Activated T-cell treated with anti-CD3 and anti-CD28 coated beads, Interleukin-2, amount 50 U/mL, for 24 hours (primary cell): ENCODE measurements around the gene ADAD2.

Experiments used
- DNase-seq: peaks from one replicate; pipeline ENCODE4 v3.0.0-alpha.2; 2020
- H3K27ac Mint-ChIP-seq: 2 replicates; pipeline ENCODE4 v1.8.0; 2020; ENCODE audit warnings: mild to moderate bottlenecking, mixed read lengths
- H3K27me3 Mint-ChIP-seq: 2 replicates; pipeline ENCODE4 v1.8.0; 2020; ENCODE audit warnings: mixed read lengths
- H3K36me3 Mint-ChIP-seq: 2 replicates; pipeline ENCODE4 v1.8.0; 2020; ENCODE audit warnings: low read depth, mixed read lengths
- H3K4me1 Mint-ChIP-seq: 2 replicates; pipeline ENCODE4 v1.8.0; 2020; ENCODE audit warnings: low read depth, mixed read lengths
- H3K4me3 Mint-ChIP-seq: 2 replicates; pipeline ENCODE4 v1.8.0; 2020; ENCODE audit warnings: mild to moderate bottlenecking, moderate library complexity, mixed read lengths
- H3K9me3 Mint-ChIP-seq: 2 replicates; pipeline ENCODE4 v1.8.0; 2020; ENCODE audit warnings: mixed read lengths

ADAD2 gene

GRCh38 chr16:84236671-84237070 is 45.7 kb downstream of the ADAD2 start:
- H3K4me3 Mint-ChIP-seq, result no peak overlapping the region
- H3K4me1 Mint-ChIP-seq, result no peaks in the 10 kb centered on the region

DNA sequence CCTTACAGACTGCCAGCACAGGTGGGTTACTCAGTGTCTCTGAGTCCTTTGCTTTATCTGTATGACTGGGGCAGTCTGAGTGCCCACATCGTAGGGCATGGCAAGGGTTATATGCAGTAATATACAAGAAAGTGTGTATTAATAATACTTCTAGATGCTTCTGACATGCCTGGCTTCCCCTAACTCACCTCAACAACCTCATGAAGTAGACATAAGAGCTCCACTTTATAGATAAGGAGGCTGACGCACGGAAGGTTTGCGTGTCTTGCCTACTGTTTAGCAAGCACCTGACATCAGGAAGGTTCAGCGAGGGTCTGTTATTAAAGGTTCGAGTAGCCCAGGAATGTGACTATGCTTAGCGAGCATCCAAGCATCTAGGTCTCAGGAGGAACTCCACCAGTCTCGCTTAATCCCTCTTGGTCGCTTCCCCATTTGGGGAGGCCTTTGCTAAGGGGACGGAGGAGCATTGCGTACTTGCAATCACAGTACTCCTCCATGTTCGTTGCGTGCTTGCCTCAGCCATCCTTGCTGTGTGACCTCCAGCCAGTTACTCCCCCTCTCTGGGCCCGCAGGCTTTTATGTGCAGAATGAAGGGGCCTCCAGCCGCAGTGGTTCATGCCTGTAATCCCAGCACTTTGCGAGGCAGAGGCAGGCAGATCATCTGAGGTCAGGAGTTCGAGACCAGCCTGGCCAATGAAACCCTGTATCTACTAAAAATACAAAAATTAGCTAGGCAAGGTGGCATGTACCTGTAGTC is 47.2 kb downstream of the ADAD2 start:
- Mint-ChIP-seq H3K4me3 (no peak overlapping the region), H3K27ac (no peak overlapping the region), H3K4me1 (no peaks in the 10 kb centered on the region), H3K36me3 (no peaks in the 10 kb centered on the region), H3K9me3 (no peaks in the 10 kb centered on the region), H3K27me3 (peaks cover 29% of the 10 kb centered on the region)
- DNase-seq, result no peak

More at GRCh38 chr16:84236671-84237070, 45.7 kb downstream of the ADAD2 start:
- H3K36me3 Mint-ChIP-seq, result no peaks in the 10 kb centered on the region
- no peaks in the 10 kb centered on the region for H3K9me3 Mint-ChIP-seq
- H3K27me3 Mint-ChIP-seq, result peaks cover 27% of the 10 kb centered on the region
- H3K27ac Mint-ChIP-seq, result no peak overlapping the region
- DNase-seq, result no peak

- H3K36me3 Mint-ChIP-seq, result no peaks in the 10 kb centered on the region
- H3K4me3 Mint-ChIP-seq, result no peak overlapping the region
- peaks cover 29% of the 10 kb centered on the region for H3K27me3 Mint-ChIP-seq
- no peak for DNase-seq
- no peak overlapping the region for H3K27ac Mint-ChIP-seq
- H3K9me3 Mint-ChIP-seq, result no peaks in the 10 kb centered on the region
- H3K4me1 Mint-ChIP-seq, result no peaks in the 10 kb centered on the region
These were observed 48.3 kb downstream of the ADAD2 start for GRCh38 chr16:84239141-84239769.

- no peaks in the 10 kb centered on the region for H3K9me3 Mint-ChIP-seq
- peaks cover 29% of the 10 kb centered on the region for H3K27me3 Mint-ChIP-seq
These were observed 49.0 kb downstream of the ADAD2 start, which contains the start of gene KCNG4 for GRCh38 chr16:84239909-84240308. Gene KCNG4, minus strand, starts transcription at chr16:84240012. Its CDS starts 2,527 bp downstream, at chr16:84237485.

DNA sequence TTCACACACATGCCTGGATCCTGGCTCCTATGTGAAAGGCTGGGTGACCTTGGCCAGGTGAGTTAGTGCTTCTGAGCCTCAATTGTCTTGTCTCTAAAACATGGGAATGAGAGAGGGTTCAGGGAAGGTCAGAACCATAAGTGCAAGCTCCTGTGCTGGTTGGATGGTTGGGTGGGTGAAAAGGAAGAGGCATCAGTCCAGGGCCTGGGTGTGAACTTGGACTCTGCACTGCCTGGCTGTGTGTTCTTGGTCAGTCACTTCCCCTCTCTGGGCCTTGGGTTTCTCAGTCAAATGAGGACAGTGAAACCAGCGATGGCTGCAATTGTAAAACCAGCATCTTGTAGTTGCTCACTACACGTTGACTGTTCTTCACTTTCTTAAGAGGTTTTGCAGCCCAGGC is 49.5 kb downstream of the ADAD2 start:
- Mint-ChIP-seq H3K4me3 (no peak overlapping the region), H3K27ac (no peak overlapping the region), H3K36me3 (no peaks in the 10 kb centered on the region), H3K4me1 (no peaks in the 10 kb centered on the region), H3K27me3 (peaks cover 29% of the 10 kb centered on the region), H3K9me3 (no peaks in the 10 kb centered on the region)
- no peak for DNase-seq

More at GRCh38 chr16:84239909-84240308, 49.0 kb downstream of the ADAD2 start, which contains the start of gene KCNG4:
- DNase-seq, result no peak
- Mint-ChIP-seq H3K4me3 (no peak within 1 kb of the TSS), H3K27ac (no peak within 1 kb of the TSS), H3K4me1 (no peaks in the 10 kb centered on the region), H3K36me3 (no peaks in the 10 kb centered on the region)

DNA sequence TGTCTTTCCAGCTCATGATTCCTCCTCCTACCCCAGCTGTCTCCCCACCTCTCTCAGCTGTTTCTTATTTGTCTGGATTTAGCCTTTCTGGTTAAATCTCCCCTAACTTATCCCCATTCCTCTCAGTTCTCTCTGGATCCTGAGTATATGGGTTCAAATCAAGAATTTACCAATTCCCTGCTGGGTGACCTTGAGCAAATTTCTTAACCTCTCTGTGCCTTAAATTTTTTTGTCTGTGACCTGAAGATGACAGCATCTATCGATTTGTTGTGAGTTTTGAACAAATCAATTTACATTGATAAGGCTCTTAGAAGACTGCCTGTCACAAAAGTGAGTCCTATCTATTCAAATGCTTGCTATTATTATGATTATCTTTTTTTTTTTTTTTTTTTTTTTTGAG is 50.8 kb downstream of the ADAD2 start:
- H3K9me3 Mint-ChIP-seq, result no peaks in the 10 kb centered on the region
- H3K4me3 Mint-ChIP-seq, result no peak overlapping the region
- no peak for DNase-seq
- peaks cover 29% of the 10 kb centered on the region for H3K27me3 Mint-ChIP-seq
- no peaks in the 10 kb centered on the region for H3K4me1 Mint-ChIP-seq
- H3K27ac Mint-ChIP-seq, result no peak overlapping the region
- no peaks in the 10 kb centered on the region for H3K36me3 Mint-ChIP-seq

DNA sequence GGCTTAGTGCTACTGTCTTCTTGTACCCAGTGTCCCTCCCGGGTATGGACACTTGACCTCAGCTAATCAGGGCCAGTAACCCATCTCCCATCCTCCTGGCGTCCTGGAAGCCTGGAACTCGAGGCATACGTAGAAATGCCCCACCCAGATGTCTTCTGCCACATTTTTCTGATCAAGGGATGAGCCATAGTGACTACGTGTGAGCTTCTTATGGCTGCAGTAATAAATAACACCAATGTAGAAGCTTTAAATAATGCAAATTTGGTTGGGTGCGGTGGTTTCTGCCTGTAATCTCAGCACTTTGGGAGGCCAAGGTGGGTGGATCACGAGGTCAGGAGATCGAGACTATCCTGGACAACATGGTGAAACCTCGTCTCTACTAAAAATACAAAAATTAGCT is 51.9 kb downstream of the ADAD2 start:
- Mint-ChIP-seq H3K36me3 (no peaks in the 10 kb centered on the region), H3K9me3 (no peaks in the 10 kb centered on the region), H3K27ac (no peak overlapping the region), H3K4me3 (no peak overlapping the region), H3K4me1 (no peaks in the 10 kb centered on the region), H3K27me3 (peaks cover 29% of the 10 kb centered on the region)
- DNase-seq, result no peak

DNA sequence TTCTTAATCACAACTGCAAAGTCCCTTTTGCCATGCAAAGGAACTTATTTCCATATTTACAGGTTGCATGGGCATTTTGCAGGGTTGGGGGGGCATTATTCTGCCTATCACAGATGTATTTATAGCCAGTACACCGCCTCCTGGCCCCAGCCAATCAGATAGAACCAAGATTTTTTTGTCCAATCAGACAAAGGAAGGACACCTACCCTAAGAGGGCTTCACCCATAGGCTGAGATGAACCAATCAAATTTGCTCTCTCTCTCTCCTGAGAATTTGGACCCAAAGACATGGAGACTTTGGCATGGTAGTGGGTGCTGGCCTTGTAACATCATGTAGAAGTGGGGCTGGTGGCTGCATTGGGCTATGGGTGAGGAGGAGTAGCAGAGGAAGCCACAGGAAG is 52.8 kb downstream of the ADAD2 start:
- Mint-ChIP-seq H3K9me3 (no peaks in the 10 kb centered on the region), H3K27ac (no peak overlapping the region), H3K27me3 (peaks cover 28% of the 10 kb centered on the region), H3K36me3 (no peaks in the 10 kb centered on the region), H3K4me1 (no peaks in the 10 kb centered on the region), H3K4me3 (no peak overlapping the region)
- DNase-seq, result no peak

- Mint-ChIP-seq H3K27ac (no peak overlapping the region), H3K27me3 (peaks cover 18% of the 10 kb centered on the region), H3K9me3 (no peaks in the 10 kb centered on the region), H3K4me3 (no peak overlapping the region), H3K4me1 (no peaks in the 10 kb centered on the region), H3K36me3 (no peaks in the 10 kb centered on the region)
- no peak for DNase-seq
These were observed 53.8 kb downstream of the ADAD2 start for GRCh38 chr16:84244728-84245127.

DNA sequence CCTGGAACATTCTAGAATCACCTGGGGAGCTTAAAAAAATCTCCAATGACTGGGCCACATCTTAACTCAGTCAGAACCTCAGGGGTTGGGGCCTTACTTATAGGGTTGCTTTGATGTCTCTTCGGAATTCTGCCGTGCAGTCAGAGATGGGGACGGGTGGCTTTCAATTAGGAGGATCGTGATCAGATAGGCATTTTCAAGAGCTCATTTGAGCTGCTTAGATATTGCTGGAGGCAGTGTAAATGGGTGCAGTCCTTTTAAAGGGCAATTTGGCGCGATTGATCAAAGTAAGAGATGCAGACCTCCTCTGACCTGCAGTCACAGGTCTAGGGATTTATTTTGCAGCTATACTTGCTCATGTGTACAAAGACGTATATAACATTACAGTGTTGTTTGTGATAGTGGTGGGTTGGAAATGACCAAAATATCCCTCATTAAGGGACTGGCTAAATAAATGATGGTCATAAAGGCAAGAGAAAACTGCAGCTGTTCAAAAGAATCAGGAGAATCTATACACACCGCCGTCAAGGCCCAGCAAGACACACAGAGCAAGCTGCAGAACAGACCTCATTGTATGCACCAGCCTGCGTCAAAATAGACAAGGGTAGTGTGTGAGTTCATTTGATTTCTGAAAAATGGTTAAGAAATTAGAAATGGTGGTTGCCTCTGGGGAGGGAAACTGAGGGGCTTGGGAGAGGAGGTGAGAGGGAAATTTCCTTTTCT is 55.2 kb downstream of the ADAD2 start:
- H3K27ac Mint-ChIP-seq, result no peak overlapping the region
- no peaks in the 10 kb centered on the region for H3K4me1 Mint-ChIP-seq
- no peak overlapping the region for H3K4me3 Mint-ChIP-seq
- no peaks in the 10 kb centered on the region for H3K9me3 Mint-ChIP-seq
- DNase-seq, result no peak
- no peaks in the 10 kb centered on the region for H3K36me3 Mint-ChIP-seq
- peaks cover 7% of the 10 kb centered on the region for H3K27me3 Mint-ChIP-seq

GRCh38 chr16:84246679-84247077 is 55.7 kb downstream of the ADAD2 start:
- Mint-ChIP-seq H3K4me1 (no peaks in the 10 kb centered on the region), H3K4me3 (no peak overlapping the region), H3K36me3 (no peaks in the 10 kb centered on the region), H3K27ac (no peak overlapping the region), H3K9me3 (no peaks in the 10 kb centered on the region), H3K27me3 (peaks cover 7% of the 10 kb centered on the region)
- no peak for DNase-seq
